ENCODE measurements around the gene SPINK14. TPM values are rescaled to one million over a fixed set of nuclear protein-coding genes. Genes with fewer than 3 reads are reported as not detected.

Gene SPINK14
- total and polyA plus RNA-seq, 2 donors (not counting 3 experiments of a cell fraction or from before 2014, with no cell fraction given) = not detected

- Histone ChIP-seq H3K9me1 (replicated peaks; ENCODE audit: control insufficient read depth, extremely low read depth, insufficient read depth, low read length) (no peaks in the 10 kb centered on the region), H3K27ac (ENCODE audit: insufficient read depth, low read depth, low read length) (no peak overlapping the region), H3K4me1 (ENCODE audit: control insufficient read depth, extremely low read depth, insufficient read depth, low read length) (no peaks in the 10 kb centered on the region), H3K4me2 (ENCODE audit: insufficient read depth, low read length) (no peak overlapping the region), H3K79me2 (ENCODE audit: control insufficient read depth, insufficient read depth, low read length) (no peaks in the 10 kb centered on the region), H2AFZ (ENCODE audit: low read depth, low read length) (no peak overlapping the region), H4K20me1 (replicated peaks; ENCODE audit: control insufficient read depth, extremely low read depth, insufficient read depth, low read length) (no peaks in the 10 kb centered on the region), H3K9me3 (replicated peaks; ENCODE audit: control insufficient read depth, insufficient read depth, low read length) (no peaks in the 10 kb centered on the region), H3K27me3 (ENCODE audit: control insufficient read depth in 2 of 2, insufficient read depth in 2 of 2, low read length in 2 of 2) (no peaks in the 10 kb centered on the region), H3K4me3 (replicated peaks in 1 of 3; ENCODE audit: insufficient read depth in 1 of 3, low read depth in 1 of 3, low read length in 3 of 3) (no peak overlapping the region), H3K9ac (replicated peaks; ENCODE audit: extremely low read depth, insufficient read depth, low read length) (no peak overlapping the region), H3K36me3 (ENCODE audit: control insufficient read depth in 2 of 2, extremely low read depth in 1 of 2, insufficient read depth in 2 of 2, low read length in 2 of 2) (no peaks in the 10 kb centered on the region)
- ChIA-PET CTCF (interaction anchor here (0.9 to 2.1 kb wide), 4 partner anchors 39 to 564 kb away, joined by 3 to 4 read pairs (median 3); no protein-coding TSS in a partner anchor), POLR2A (no interaction called here)
- TF ChIP-seq GATA2 (IDR thresholded peaks at IDR 0.05; ENCODE audit: insufficient read depth, insufficient read length, low read depth, low read length) (no peak), EZH2 (IDR thresholded peaks at IDR 0.05; ENCODE audit: borderline replicate concordance, low read depth, low read length, severe bottlenecking) (no peak)
- dilution Hi-C loops (cut with MboI; ENCODE audit: extremely low pct_ligation_motif_present, low sequenced_read_pairs) (no loop called here), intact Hi-C loops (cut with micrococcal nuclease) (no loop called here)
- FAIRE-seq (no peak), DNase-seq (ENCODE audit: low read depth, low spot score) (peak; percentile 6)
- no TSS peak for BruUV-seq (replicated peaks)
Measured at GRCh38 chr5:148166550-148167283, 1.6 kb upstream of the SPINK14 start.

- Histone ChIP-seq H3K27me3 (ENCODE audit: control insufficient read depth in 2 of 2, insufficient read depth in 2 of 2, low read length in 2 of 2) (no peaks in the 10 kb centered on the region), H3K4me1 (ENCODE audit: control insufficient read depth, extremely low read depth, insufficient read depth, low read length) (no peaks in the 10 kb centered on the region), H3K4me3 (replicated peaks in 1 of 3; ENCODE audit: insufficient read depth in 1 of 3, low read depth in 1 of 3, low read length in 3 of 3) (no peak overlapping the region), H3K9me3 (replicated peaks; ENCODE audit: control insufficient read depth, insufficient read depth, low read length) (no peaks in the 10 kb centered on the region), H2AFZ (ENCODE audit: low read depth, low read length) (no peak overlapping the region), H4K20me1 (replicated peaks; ENCODE audit: control insufficient read depth, extremely low read depth, insufficient read depth, low read length) (no peaks in the 10 kb centered on the region), H3K36me3 (ENCODE audit: control insufficient read depth in 2 of 2, extremely low read depth in 1 of 2, insufficient read depth in 2 of 2, low read length in 2 of 2) (no peaks in the 10 kb centered on the region), H3K27ac (ENCODE audit: insufficient read depth, low read depth, low read length) (no peak overlapping the region), H3K9ac (replicated peaks; ENCODE audit: extremely low read depth, insufficient read depth, low read length) (no peak overlapping the region), H3K79me2 (ENCODE audit: control insufficient read depth, insufficient read depth, low read length) (no peaks in the 10 kb centered on the region), H3K4me2 (ENCODE audit: insufficient read depth, low read length) (no peak overlapping the region), H3K9me1 (replicated peaks; ENCODE audit: control insufficient read depth, extremely low read depth, insufficient read depth, low read length) (no peaks in the 10 kb centered on the region)
- POLR2A ChIA-PET = no interaction called here
- intact Hi-C loops (cut with micrococcal nuclease) = no loop called here
- DNase-seq (ENCODE audit: low read depth, low spot score) (no peak), FAIRE-seq (no peak)
- no TSS peak for BruUV-seq (replicated peaks)
- dilution Hi-C loops (cut with MboI; ENCODE audit: extremely low pct_ligation_motif_present, low sequenced_read_pairs) = no loop called here
- CTCF ChIA-PET = interaction anchor here (4.3 kb wide), 1 partner anchor 559 kb away, joined by 14 read pairs; no protein-coding TSS in a partner anchor
- TF ChIP-seq CTCF (IDR thresholded peaks at IDR 0.05; ENCODE audit: extremely low read depth in 1 of 2, insufficient read depth in 1 of 2, low read depth in 1 of 2, low read length in 2 of 2) = no peak
- TF ChIP-seq EZH2 (IDR thresholded peaks at IDR 0.05; ENCODE audit: borderline replicate concordance, low read depth, low read length, severe bottlenecking) = no peak
- TF ChIP-seq POLR2A (IDR thresholded peaks at IDR 0.05; ENCODE audit: low read depth, low read length) = no peak
- no peak for TF ChIP-seq JUN (IDR thresholded peaks at IDR 0.05; ENCODE audit: borderline replicate concordance, insufficient read depth, insufficient read length, low read depth)
- TF ChIP-seq POLR2AphosphoS5 (IDR thresholded peaks at IDR 0.05; ENCODE audit: insufficient read depth, low read depth, low read length) = no peak
- no peak for TF ChIP-seq GATA2 (IDR thresholded peaks at IDR 0.05; ENCODE audit: insufficient read depth, insufficient read length, low read depth, low read length)
- no peak for TF ChIP-seq MYC (IDR thresholded peaks at IDR 0.05; ENCODE audit: low read depth, low read length)
- TF ChIP-seq MAX (IDR thresholded peaks at IDR 0.05; ENCODE audit: insufficient read depth, insufficient read length) = no peak
- TF ChIP-seq FOS (IDR thresholded peaks at IDR 0.05; ENCODE audit: borderline replicate concordance, insufficient read depth, low read length) = no peak
Measured at GRCh38 chr5:148172377-148172776, 4.0 kb downstream of the SPINK14 start.
